GM12865 (cell line): ENCODE results near the gene ANGPTL2.

Experiments
- DNase-seq: peaks from one replicate; pipeline ENCODE4 v3.0.0; 2010; ENCODE audit warnings: low read depth
- H3K4me3 ChIP-seq: 2 replicates; pipeline ENCODE4 v1.5.1; 2011; ENCODE audit warnings: mild to moderate bottlenecking, low read depth, low read length, control low read depth
- TF ChIP-seq, protein P1 (sequence below): IDR thresholded peaks from 2 replicates; pipeline ENCODE4 v1.5.1; 2011; ENCODE audit warnings: low read length, control low read depth, low read depth, inconsistent platforms; ENCODE audit not compliant: insufficient read depth; ENCODE audit errors: missing control alignments

ANGPTL2 gene

DNA sequence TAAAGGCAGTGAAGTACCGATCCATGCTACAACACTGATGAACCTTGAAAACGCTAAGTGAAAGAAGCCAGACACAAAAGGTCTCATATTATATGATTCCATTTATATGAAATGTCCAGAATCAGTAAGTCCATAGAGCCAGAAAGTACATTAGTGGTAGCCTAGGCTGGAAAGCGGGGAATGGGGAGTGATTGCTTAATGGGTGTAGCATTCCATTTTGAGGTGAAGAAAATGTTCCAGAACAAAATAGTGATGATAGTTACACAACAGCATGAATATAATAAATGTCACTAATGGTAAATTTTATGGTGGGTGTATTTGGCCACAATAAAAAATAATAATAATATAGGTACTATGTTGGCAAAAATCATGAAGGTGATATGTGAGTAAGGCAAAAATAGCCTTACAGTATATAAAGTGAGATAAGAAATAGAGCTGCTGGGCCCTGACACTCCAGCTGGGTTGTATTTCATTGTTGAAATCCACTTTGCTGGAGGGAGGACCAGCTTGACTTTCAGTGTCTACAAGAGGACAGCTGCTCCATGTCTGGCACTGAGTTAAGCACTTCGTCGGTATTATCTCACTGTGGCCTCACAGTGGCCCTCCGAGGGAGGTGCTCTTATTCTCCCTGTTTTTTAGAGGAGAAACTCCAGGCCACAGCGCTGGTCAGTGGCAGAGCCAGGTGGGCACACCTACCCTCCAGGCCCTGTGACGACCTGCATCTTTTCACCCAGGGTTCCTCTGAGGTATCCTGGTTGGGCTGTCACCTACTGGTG, 22.4 kb upstream of the ANGPTL2 start:
- H3K4me3 ChIP-seq: no peak overlapping the region
- TF ChIP-seq, protein P1, sequence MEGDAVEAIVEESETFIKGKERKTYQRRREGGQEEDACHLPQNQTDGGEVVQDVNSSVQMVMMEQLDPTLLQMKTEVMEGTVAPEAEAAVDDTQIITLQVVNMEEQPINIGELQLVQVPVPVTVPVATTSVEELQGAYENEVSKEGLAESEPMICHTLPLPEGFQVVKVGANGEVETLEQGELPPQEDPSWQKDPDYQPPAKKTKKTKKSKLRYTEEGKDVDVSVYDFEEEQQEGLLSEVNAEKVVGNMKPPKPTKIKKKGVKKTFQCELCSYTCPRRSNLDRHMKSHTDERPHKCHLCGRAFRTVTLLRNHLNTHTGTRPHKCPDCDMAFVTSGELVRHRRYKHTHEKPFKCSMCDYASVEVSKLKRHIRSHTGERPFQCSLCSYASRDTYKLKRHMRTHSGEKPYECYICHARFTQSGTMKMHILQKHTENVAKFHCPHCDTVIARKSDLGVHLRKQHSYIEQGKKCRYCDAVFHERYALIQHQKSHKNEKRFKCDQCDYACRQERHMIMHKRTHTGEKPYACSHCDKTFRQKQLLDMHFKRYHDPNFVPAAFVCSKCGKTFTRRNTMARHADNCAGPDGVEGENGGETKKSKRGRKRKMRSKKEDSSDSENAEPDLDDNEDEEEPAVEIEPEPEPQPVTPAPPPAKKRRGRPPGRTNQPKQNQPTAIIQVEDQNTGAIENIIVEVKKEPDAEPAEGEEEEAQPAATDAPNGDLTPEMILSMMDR: no peak
- no peak for DNase-seq

DNA sequence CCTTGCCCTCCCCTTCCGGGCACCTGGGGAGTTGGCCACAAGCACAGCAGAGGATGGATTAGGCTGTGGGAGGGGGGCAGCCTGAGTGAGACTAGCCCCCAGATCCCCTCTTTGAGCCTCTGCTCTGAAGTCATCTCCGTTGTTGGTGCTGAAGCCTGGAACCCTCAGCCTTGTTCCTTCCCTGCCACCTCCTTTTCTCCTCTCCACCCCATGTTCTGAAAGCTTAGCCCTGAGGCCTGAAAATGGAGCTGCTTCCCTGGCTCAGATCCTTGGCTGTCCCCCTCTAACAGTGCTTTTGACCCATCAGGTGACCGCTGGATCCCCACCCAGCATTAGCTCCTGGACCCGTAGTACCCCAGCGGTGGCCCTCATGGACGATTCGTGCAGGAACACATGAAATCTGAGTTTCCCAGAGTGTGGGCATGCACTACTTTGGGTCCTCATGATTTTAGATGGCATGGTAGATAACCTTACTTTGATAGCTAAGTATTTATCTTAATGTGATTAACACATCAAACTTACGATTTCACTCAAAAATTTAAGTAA, 21.6 kb upstream of the ANGPTL2 start:
- TF ChIP-seq, protein P1: no peak
- no peak overlapping the region for H3K4me3 ChIP-seq
- no peak for DNase-seq

DNA sequence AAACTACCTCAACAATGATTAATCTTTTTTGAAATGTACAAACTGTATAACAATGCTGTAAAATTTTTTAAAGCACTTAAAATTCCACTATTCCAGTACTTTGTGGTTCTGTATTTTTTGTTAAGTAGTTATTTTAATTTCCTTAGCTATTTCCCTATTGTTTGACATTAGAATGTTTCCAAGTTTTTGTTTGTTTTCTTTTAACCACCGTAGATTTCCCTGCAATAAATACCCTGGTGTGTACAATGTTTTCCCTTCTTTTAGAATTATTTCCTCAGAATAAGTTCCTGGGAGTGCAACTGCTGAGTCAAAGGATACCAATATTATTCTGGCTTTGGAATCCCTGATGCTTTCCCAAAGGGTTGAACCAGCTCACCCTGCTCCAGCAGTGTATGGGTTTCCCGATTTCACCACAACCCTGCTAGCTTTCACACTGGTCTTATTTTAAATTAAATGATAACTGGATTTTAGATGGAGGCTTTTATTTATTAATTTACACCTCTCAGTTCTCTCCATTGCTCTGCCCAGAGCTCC, 20.6 kb upstream of the ANGPTL2 start:
- DNase-seq: no peak
- TF ChIP-seq, protein P1: no peak
- H3K4me3 ChIP-seq: no peak overlapping the region

DNA sequence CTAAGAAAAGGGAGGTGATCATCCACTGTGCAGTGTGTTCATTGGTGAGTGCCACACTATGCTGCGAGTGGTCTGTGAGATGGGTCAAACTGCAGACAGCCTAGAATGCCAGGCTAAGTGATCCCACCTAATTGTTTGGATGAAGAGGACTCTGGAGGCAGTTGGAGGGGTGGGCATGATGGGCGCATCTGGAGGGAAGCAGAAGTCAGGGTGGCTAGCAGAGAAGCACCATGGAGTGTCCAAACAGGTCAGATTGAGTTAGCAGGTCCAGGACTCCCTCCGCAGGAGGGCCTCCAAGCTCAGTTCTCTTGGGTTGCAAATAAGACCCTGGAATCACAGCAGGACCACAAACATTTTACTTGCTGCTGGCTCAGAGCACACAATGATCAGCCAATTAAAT, 19.9 kb upstream of the ANGPTL2 start:
- TF ChIP-seq, protein P1: no peak
- no peak overlapping the region for H3K4me3 ChIP-seq
- no peak for DNase-seq

DNA sequence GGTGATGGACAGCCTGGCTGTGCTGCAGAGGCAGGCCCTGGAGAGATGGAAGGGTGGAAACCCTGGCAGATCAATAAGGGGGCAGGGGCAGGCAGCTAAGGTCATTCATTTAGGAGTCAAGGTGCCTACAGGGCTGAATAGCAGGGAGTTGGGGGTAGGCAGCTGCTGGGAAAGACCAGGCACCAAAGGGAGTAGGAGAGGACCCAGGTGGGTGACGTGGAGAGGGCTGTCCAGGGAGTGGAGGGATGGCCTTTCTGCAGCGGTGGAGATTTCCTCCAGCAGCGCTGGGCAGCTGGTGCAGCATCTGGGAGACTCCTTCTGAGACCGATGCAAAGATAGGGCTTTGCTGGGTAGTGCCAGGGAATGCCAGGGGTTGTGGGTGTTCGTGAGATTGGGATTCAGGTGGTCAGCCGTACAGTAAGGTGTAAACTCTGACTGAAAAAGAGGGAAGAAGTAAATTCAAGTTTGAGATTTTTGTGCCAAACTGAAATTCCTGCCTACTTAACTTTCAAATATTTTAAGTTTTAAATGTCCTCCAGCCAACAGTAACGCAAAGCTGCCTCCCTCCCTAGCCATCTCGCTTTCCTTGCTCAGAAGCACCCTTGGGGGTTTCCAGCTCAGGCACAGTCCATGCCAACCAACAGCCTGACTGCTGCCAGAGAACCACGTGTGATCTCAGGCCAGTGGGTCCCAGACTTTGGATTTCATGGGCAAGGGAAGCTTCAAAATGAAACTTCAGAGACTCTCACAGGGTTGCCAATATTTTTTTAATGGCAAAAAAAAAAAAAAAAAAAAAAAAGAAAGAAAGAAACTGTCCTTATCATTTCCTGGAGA, 18.6 kb upstream of the ANGPTL2 start:
- TF ChIP-seq, protein P1: no peak
- H3K4me3 ChIP-seq: no peak overlapping the region
- DNase-seq: no peak

DNA sequence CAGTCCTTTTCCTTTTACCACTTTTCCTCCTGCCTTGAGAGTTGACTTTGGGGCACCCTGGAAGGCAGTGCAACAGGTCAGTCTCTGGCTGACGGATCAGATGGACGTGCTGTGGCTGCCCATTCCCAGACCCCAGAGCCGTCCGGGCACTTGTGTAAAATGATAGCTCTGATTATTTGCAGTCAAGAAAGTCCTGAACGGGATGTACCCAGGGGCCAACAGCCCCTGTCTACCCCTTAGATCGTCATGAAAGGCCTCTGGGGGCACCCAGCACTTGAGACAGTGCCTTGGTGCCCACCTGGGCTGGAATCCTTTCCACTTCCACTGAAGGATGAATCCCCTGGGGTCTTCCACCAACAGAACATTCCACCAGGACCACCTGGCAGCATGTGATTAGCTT, 17.7 kb upstream of the ANGPTL2 start:
- TF ChIP-seq, protein P1: no peak
- no peak for DNase-seq
- H3K4me3 ChIP-seq: no peak overlapping the region
